Omental fat pad (tissue), 4 donors: ENCODE measurements around the gene TSACC. TPM values are rescaled to one million over a fixed set of nuclear protein-coding genes. Genes with fewer than 3 reads are reported as not detected.

Source experiments
- ATAC-seq: fragments of 150-250 bp; one replicate; pipeline ENCODE4 v1.9.1; 2016; ENCODE audit warnings: mild to moderate bottlenecking, moderate library complexity; ENCODE audit not compliant: low FRiP score
- DNase-seq: peaks from one replicate; pipeline ENCODE4 v3.0.0-alpha.2; 2019; ENCODE audit warnings: low spot score
- total RNA-seq, 4 donors: library from RNA; depleted of rRNA; stranded (reverse); fragments of >200 nt; gene quantifications; one replicate each; pipeline ENCODE4 v1.1.0, GENCODE V29; 2016
- TF ChIP-seq, protein P1 (sequence below), 3 donors: fragments of 450-650 bp; IDR thresholded peaks; one replicate each; pipeline ENCODE4 v1.5.1; 2016 to 2017; ENCODE audit warnings: antibody characterized with exemption in 3 of 3, mild to moderate bottlenecking in 3 of 3, moderate library complexity in 2 of 3

The TSACC gene
- total RNA-seq, 4 donors from 2014 or later, result not detected

DNA sequence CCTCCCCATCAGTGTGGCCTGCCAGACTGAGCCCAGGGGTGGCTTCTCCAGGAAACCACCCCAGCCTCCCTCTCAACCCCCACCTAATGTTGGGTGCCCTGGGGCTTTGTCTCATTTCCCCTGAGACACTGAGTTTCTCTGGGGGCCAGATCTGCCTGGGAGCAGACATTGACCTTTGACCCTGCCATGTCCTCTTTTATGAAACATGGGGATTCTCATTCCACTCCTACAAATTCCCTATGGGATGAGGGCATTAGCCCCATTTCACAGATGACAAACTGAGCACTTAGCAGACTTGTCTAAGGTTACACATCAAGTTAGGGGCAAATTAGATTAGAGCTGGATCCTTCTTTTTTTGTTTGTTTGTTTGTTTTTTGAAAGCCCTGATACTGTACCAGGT lies 54.8 kb downstream of the TSACC start:
- no peak for DNase-seq
- TF ChIP-seq, protein P1, sequence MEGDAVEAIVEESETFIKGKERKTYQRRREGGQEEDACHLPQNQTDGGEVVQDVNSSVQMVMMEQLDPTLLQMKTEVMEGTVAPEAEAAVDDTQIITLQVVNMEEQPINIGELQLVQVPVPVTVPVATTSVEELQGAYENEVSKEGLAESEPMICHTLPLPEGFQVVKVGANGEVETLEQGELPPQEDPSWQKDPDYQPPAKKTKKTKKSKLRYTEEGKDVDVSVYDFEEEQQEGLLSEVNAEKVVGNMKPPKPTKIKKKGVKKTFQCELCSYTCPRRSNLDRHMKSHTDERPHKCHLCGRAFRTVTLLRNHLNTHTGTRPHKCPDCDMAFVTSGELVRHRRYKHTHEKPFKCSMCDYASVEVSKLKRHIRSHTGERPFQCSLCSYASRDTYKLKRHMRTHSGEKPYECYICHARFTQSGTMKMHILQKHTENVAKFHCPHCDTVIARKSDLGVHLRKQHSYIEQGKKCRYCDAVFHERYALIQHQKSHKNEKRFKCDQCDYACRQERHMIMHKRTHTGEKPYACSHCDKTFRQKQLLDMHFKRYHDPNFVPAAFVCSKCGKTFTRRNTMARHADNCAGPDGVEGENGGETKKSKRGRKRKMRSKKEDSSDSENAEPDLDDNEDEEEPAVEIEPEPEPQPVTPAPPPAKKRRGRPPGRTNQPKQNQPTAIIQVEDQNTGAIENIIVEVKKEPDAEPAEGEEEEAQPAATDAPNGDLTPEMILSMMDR (IDR thresholded peaks at IDR 0.05), result no peak
- no peak for ATAC-seq

DNA sequence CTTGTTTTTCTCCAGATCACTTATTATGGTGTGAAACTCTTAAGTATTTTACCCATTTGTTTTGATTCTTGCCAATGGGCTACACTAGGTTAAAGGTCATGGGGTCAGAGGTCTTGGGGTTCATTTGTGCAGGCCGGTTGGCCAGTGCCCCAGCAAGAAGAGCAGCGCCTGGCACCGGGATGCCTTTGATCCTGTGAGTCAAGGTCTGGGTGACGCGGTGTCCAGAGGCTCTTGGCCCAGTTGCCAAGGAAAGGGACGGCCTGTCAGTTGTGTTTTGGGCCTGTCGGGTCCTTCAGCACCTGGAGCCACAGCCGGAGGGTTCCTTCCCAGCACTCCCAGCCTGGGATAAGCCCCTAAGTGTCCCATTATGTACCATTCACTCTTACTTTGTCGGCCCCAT lies 55.8 kb downstream of the TSACC start:
- TF ChIP-seq, protein P1 (IDR thresholded peaks at IDR 0.05), result no peak
- ATAC-seq (no peak), DNase-seq (no peak)

DNA sequence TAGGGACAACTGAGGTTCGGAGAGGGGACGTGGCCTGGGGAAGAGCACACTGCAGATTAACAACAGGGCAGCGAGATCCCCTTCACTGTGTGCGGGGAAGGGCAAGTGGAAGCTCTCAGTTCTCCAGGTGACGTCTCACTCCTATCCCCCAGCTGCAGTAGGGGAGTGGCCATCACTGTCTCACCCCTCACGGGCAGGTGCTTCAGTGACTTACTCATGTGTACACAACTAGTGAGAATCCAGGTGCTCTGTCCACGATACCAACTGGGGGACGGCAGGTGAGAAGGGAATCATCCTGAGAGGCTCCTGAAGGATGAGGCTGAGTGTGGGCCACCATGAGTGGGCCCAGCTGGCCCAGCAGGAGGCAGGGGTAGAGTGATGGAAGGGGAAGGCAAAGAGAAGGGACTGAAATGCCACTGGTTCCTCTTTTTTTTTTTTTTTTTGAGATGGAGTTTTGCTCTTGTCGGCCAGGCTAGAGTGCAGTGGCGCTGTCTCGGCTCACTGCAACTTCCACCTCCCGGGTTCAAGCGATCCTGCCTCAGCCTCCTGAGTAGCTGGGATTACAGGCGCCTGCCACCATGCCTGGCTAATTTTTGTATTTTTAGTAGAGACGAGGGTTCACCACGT lies 56.6 kb downstream of the TSACC start:
- no peak for ATAC-seq

More for the DNA sequence above, 56.6 kb downstream of the TSACC start:
- DNase-seq, result no peak
- TF ChIP-seq, protein P1 (IDR thresholded peaks at IDR 0.05), result no peak

Other genes with a start within 250 kb of the TSACC start
- 1,000 to 10,000 TPM in 1 of 4 donors, 100 to 1,000 TPM in 3; 288 to 1,820 (median 589) TPM for gene LMNA, start 223.8 kb upstream of the TSACC start, total RNA-seq
- 10 to 100 TPM in 3 of 4 donors, 1 to 10 TPM in 1; 4.1 to 99.1 (median 24.6) TPM for gene SEMA4A, start 184.9 kb upstream of the TSACC start, total RNA-seq
- gene SLC25A44, start 144.4 kb upstream of the TSACC start, total RNA-seq, result 10 to 100 TPM; 19.1 to 89.8 (median 36.3) TPM
- 10 to 100 TPM; 34.0 to 74.8 (median 49.5) TPM for gene PMF1, start 125.5 kb upstream of the TSACC start, total RNA-seq
- 1 to 10 TPM in 1 of 4 donors, under 1 TPM in 1, not detected in 2; 0.82 to 5.0 TPM for gene BGLAP, start 96.3 kb upstream of the TSACC start, total RNA-seq
- gene PAQR6, start 90.5 kb upstream of the TSACC start, total RNA-seq, result 1 to 10 TPM in 3 of 4 donors, under 1 TPM in 1; 0.74 to 3.4 (median 1.6) TPM
- gene SMG5, start 55.7 kb upstream of the TSACC start, total RNA-seq, result 10 to 100 TPM; 51.0 to 81.2 (median 53.2) TPM
- gene TMEM79, start 54.2 kb upstream of the TSACC start, total RNA-seq, result 1 to 10 TPM; 1.3 to 4.3 (median 1.4) TPM
- gene GLMP, start 42.8 kb upstream of the TSACC start, total RNA-seq, result 10 to 100 TPM; 44.0 to 71.1 (median 55.9) TPM
- not detected for gene VHLL, start 39.2 kb upstream of the TSACC start, total RNA-seq
- gene CCT3, start 234 bp upstream of the TSACC start, total RNA-seq, result 100 to 1,000 TPM; 187 to 277 (median 213) TPM
- gene RHBG, start 30.7 kb downstream of the TSACC start, total RNA-seq, result not detected
- 10 to 100 TPM; 22.8 to 33.8 (median 28.1) TPM for gene MEF2D, start 162.2 kb downstream of the TSACC start, total RNA-seq
- 1 to 10 TPM in 1 of 4 donors, under 1 TPM in 3; 0.16 to 4.2 (median 0.23) TPM for gene IQGAP3, start 234.0 kb downstream of the TSACC start, total RNA-seq
- gene TTC24, start 241.2 kb downstream of the TSACC start, total RNA-seq, result not detected